ENCODE data around the gene CYB561D2.

DNA sequence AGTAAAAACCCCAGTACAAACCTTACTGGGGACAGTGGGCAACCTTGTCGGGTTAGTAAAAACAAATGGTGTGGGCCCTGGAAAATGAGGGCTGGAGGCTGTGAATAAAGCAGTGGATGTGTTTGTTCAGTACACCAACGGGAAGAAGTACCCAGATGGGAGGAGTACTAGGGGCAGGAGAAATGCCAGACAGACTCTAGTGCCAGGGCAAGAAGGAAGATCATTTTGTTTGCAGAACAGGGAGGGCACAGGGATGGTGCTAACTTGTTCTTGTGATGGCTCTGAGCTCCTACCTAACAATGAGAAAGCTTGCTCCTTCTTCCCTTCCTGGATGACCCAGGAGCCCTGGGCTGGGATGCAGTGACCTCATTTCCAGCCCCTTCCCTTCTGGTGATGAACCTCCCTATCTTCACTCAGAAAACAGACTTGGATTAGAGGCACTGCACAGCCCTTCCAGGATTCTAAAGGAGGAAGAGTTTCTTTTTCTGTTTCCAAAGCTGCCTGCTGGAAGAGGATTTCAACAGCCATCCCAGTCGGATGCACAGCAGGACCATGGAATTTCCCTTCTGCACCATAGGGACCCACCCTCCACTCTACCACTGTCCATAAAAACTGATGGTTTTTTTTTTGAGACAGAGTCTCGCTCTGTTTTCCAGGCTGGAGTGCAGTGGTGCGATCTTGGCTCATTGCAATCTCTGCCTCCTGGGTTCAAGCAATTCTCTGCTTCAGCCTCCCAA lies 16.2 kb upstream of the CYB561D2 start:
- TF ChIP-seq, protein P1, sequence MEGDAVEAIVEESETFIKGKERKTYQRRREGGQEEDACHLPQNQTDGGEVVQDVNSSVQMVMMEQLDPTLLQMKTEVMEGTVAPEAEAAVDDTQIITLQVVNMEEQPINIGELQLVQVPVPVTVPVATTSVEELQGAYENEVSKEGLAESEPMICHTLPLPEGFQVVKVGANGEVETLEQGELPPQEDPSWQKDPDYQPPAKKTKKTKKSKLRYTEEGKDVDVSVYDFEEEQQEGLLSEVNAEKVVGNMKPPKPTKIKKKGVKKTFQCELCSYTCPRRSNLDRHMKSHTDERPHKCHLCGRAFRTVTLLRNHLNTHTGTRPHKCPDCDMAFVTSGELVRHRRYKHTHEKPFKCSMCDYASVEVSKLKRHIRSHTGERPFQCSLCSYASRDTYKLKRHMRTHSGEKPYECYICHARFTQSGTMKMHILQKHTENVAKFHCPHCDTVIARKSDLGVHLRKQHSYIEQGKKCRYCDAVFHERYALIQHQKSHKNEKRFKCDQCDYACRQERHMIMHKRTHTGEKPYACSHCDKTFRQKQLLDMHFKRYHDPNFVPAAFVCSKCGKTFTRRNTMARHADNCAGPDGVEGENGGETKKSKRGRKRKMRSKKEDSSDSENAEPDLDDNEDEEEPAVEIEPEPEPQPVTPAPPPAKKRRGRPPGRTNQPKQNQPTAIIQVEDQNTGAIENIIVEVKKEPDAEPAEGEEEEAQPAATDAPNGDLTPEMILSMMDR (IDR thresholded peaks at IDR 0.05; ENCODE audit: low read depth, low read length), result no peak
- no peak for TF ChIP-seq EZH2phosphoT487 (IDR thresholded peaks at IDR 0.05; ENCODE audit: low read depth)
